Esophagus muscularis mucosa (tissue), 4 donors: ENCODE results near the gene FADS3.
"Not testable (repeated sequence)": the region's sequence is repeated elsewhere in the genome, so short reads cannot be mapped to it uniquely, and the experiment has no call there.

Experiments used
- CTCF ChIP-seq, 3 experiments: fragments of 200-600 bp in 2 of 3; fragments of 450-650 bp in 1 of 3; sonication (generic) in 2 of 3; IDR thresholded peaks; one replicate each; pipeline ENCODE4 v1.5.1; 2017 to 2019; ENCODE audit warnings: antibody characterized with exemption in 3 of 3, mild to moderate bottlenecking in 2 of 3, moderate library complexity in 1 of 3
- EP300 ChIP-seq: sonication (generic); formaldehyde crosslinking; IDR thresholded peaks from one replicate; pipeline ENCODE4 v1.6.1; 2017; ENCODE audit warnings: antibody characterized with exemption
- POLR2A ChIP-seq: fragments of 450-650 bp; IDR thresholded peaks from one replicate; pipeline ENCODE4 v1.6.1; 2017; ENCODE audit warnings: antibody characterized with exemption, moderate library complexity, mild to moderate bottlenecking, low read depth

GRCh38 chr11:61882267-61882666 lies 9.1 kb downstream of the FADS3 start:
- TF ChIP-seq POLR2A; CTCF (IDR thresholded peaks at IDR 0.05); EP300: not testable (repeated sequence)
